ENCODE data around the gene CTR9.

- TF ChIP-seq, protein P1, sequence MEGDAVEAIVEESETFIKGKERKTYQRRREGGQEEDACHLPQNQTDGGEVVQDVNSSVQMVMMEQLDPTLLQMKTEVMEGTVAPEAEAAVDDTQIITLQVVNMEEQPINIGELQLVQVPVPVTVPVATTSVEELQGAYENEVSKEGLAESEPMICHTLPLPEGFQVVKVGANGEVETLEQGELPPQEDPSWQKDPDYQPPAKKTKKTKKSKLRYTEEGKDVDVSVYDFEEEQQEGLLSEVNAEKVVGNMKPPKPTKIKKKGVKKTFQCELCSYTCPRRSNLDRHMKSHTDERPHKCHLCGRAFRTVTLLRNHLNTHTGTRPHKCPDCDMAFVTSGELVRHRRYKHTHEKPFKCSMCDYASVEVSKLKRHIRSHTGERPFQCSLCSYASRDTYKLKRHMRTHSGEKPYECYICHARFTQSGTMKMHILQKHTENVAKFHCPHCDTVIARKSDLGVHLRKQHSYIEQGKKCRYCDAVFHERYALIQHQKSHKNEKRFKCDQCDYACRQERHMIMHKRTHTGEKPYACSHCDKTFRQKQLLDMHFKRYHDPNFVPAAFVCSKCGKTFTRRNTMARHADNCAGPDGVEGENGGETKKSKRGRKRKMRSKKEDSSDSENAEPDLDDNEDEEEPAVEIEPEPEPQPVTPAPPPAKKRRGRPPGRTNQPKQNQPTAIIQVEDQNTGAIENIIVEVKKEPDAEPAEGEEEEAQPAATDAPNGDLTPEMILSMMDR (IDR thresholded peaks at IDR 0.05; ENCODE audit: low read depth, low read length, poor library complexity, severe bottlenecking): no peak
- no peak for TF ChIP-seq EZH2phosphoT487 (IDR thresholded peaks at IDR 0.05; ENCODE audit: borderline replicate concordance, low read length)
Observed at GRCh38 chr11:10701982-10702381, 49.1 kb upstream of the CTR9 start.

Data from DOHH2 (cell line).